GM12878 (cell line): Measurements from ENCODE around the gene POLE3. TPM values are rescaled to one million over a fixed set of nuclear protein-coding genes. Genes with fewer than 3 reads are reported as not detected.

Experiments
- ATAC-seq: fragments of 200-7000 bp; cut with Tn5 transposase; 3 replicates; pipeline ENCODE4 v1.9.1; 2020; ENCODE audit warnings: mild to moderate bottlenecking, moderate library complexity
- BruUV-seq: library from RNA; stranded (reverse); fragments of 400-500 nt; replicated peaks from 2 replicates; lab custom pipeline; 2021; lab: Mats Ljungman, UMichigan
- CTCF ChIA-PET: fragments of 300-600 bp; sonication (Branson Sonifier 250); formaldehyde crosslinking; extraction: SDS; loops from one replicate; lab custom pipeline; 2021; ENCODE audit warnings: inconsistent platforms; lab: Yijun Ruan, JAX
- POLR2A ChIA-PET: fragments of 350-600 bp; formaldehyde crosslinking; extraction: SDS; loops from one replicate; lab custom pipeline; 2021; ENCODE audit warnings: inconsistent platforms; lab: Charles Lee
- RAD21 ChIA-PET: fragments of 300-600 bp; sonication (Branson Sonifier 250); formaldehyde crosslinking; loops from one replicate; lab custom pipeline; 2023; ENCODE audit warnings: antibody characterized with exemption; ENCODE audit not compliant: unreplicated experiment; lab: Charles Lee
- SMC1A ChIA-PET: fragments of 300-600 bp; sonication (Branson Sonifier 250); formaldehyde crosslinking; loops from one replicate; lab custom pipeline; 2023; ENCODE audit not compliant: unreplicated experiment, uncharacterized antibody; lab: Charles Lee
- DNase-seq: peaks from one replicate; pipeline ENCODE4 v3.0.0-alpha.2; 2011; ENCODE audit warnings: low read depth, low spot score
- FAIRE-seq: peaks from 3 replicates; lab custom pipeline; 2011; peaks lifted over from hg19 to GRCh38; lab: Jason Lieb, UNC
- H2AFZ ChIP-seq: 2 replicates; pipeline ENCODE4 v1.6.0; 2011; ENCODE audit warnings: low read depth, low read length, control low read depth; ENCODE audit not compliant: control insufficient read depth
- H3K27ac ChIP-seq: 2 replicates; pipeline ENCODE4 v1.5.1; 2011; ENCODE audit warnings: control low read depth; ENCODE audit not compliant: control insufficient read depth, insufficient read depth
- H3K27me3 ChIP-seq, 2 experiments: replicated peaks in 1 of 2; 2 replicates each; pipeline versions ENCODE4 v1.6.0 to v1.6.1; 2011; ENCODE audit warnings: low read length in 1 of 2; ENCODE audit not compliant: control insufficient read depth in 2 of 2, insufficient read depth in 2 of 2
- H3K36me3 ChIP-seq, 2 experiments: 2 replicates each; pipeline ENCODE4 v1.5.1; 2011; ENCODE audit warnings: low read length in 1 of 2; ENCODE audit not compliant: control insufficient read depth in 2 of 2, insufficient read depth in 2 of 2
- H3K4me1 ChIP-seq: 2 replicates; pipeline ENCODE4 v1.6.1; 2011; ENCODE audit warnings: mild to moderate bottlenecking, low read length, moderate library complexity, mixed read lengths; ENCODE audit not compliant: control insufficient read depth, insufficient read depth
- H3K4me2 ChIP-seq: 2 replicates; pipeline ENCODE4 v1.6.0; 2011; ENCODE audit warnings: control low read depth; ENCODE audit not compliant: control insufficient read depth, insufficient read depth
- H3K4me3 ChIP-seq: fragments of 200-600 bp; sonication (generic); 2 replicates; pipeline ENCODE4 v1.5.1; 2016
- H3K79me2 ChIP-seq: 2 replicates; pipeline ENCODE4 v1.6.0; 2011; ENCODE audit warnings: low read length; ENCODE audit not compliant: control insufficient read depth, insufficient read depth
- H3K9ac ChIP-seq: 2 replicates; pipeline ENCODE4 v1.8.0; 2011; ENCODE audit warnings: low read length, control low read depth, mixed read lengths; ENCODE audit not compliant: control insufficient read depth, insufficient read depth
- H3K9me3 ChIP-seq: replicated peaks from 3 replicates; pipeline ENCODE4 v1.5.1; 2011; ENCODE audit warnings: mild to moderate bottlenecking, low read length; ENCODE audit not compliant: control insufficient read depth, insufficient read depth
- H4K20me1 ChIP-seq: 2 replicates; pipeline ENCODE4 v1.6.0; 2011; ENCODE audit not compliant: control insufficient read depth, insufficient read depth
- ASH2L ChIP-seq: fragments of 300-600, 200-600 bp; sonication (generic); IDR thresholded peaks from 2 replicates; pipeline ENCODE4 v1.6.1; 2017; ENCODE audit warnings: low read depth, mild to moderate bottlenecking, borderline replicate concordance
- CTCF ChIP-seq, 3 experiments: IDR thresholded peaks in 2 of 3; conservative IDR thresholded peaks in 1 of 3; 2 replicates each; pipeline ENCODE4 v1.5.1; 2011; ENCODE audit warnings: low read depth in 3 of 3, low read length in 3 of 3, mild to moderate bottlenecking in 3 of 3, control low read depth in 2 of 3, moderate library complexity in 2 of 3, inconsistent platforms in 1 of 3, mixed read lengths in 1 of 3; ENCODE audit not compliant: control insufficient read depth in 2 of 3, insufficient read depth in 1 of 3; ENCODE audit errors: extremely low read depth in 1 of 3
- IKZF2 ChIP-seq, 2 experiments: fragments of 450-650 bp; IDR thresholded peaks; 2 replicates each; pipeline ENCODE4 v1.6.1; 2017; ENCODE audit warnings: mild to moderate bottlenecking in 2 of 2, moderate library complexity in 2 of 2
- IRF5 ChIP-seq: fragments of 450-650 bp; IDR thresholded peaks from 2 replicates; pipeline ENCODE4 v1.6.1; 2017; ENCODE audit warnings: borderline replicate concordance
- KAT2A ChIP-seq: conservative IDR thresholded peaks from 2 replicates; pipeline ENCODE4 v1.6.1; 2011; ENCODE audit warnings: low read depth, low read length; ENCODE audit not compliant: control insufficient read depth
- RAD21 ChIP-seq: IDR thresholded peaks from 2 replicates; pipeline ENCODE4 v1.6.1; 2011; ENCODE audit warnings: mild to moderate bottlenecking, low read depth, low read length, moderate library complexity; ENCODE audit not compliant: insufficient read depth
- SMC3 ChIP-seq: IDR thresholded peaks from 2 replicates; pipeline ENCODE4 v1.6.1; 2011; ENCODE audit warnings: low read length, improper control_type of control experiment, borderline replicate concordance
- SPI1 ChIP-seq: IDR thresholded peaks from 2 replicates; pipeline ENCODE4 v1.6.1; 2011; ENCODE audit warnings: low read depth, mild to moderate bottlenecking, low read length, moderate library complexity, borderline replicate concordance; ENCODE audit not compliant: insufficient read depth
- STAT1 ChIP-seq: fragments of 450-650 bp; conservative IDR thresholded peaks from 2 replicates; pipeline ENCODE4 v1.6.1; 2014; ENCODE audit warnings: antibody characterized with exemption, mild to moderate bottlenecking
- WGBS: methylation state at CpG from one replicate; pipeline ENCODE4 v1.1.6; 2016; ENCODE audit warnings: low lambda C conversion rate; ENCODE audit not compliant: insufficient replicate concordance, insufficient coverage; ENCODE audit errors: missing lambda C conversion rate; 5-methylcytosine and 5-hydroxymethylcytosine counted together
- in situ Hi-C: fragments of 300-500 bp; cut with MboI; formaldehyde crosslinking; loops from 9 replicates; pipeline ENCODE4 v1.14.3; 2018; ENCODE audit warnings: mixed read lengths
- intact Hi-C: fragments of 100-400 bp; cut with micrococcal nuclease; formaldehyde crosslinking; loops from one replicate; pipeline ENCODE4 v1.14.2; 2022; ENCODE audit not compliant: unreplicated experiment
- polyA plus RNA-seq, 11 experiments: library from polyadenylated mRNA; depleted of rRNA in 4 of 11; unstranded in 6 of 11; stranded (reverse) in 5 of 11; fragments of >200 nt; fragmentation: Nextera tagmentation in 4 of 11; fragmentation: Illumina TruSeq in 1 of 11; extraction: Ambion mirVana in 4 of 11; extraction: Trizol in 1 of 11; gene quantifications; 1 replicate in 1 of 11; 2 replicates in 10 of 11; pipeline versions ENCODE4 v1.2.1 to v1.2.3, GENCODE V29; 2011 to 2016; ENCODE audit warnings: inconsistent platforms in 2 of 11, missing spikeins in 2 of 11, low read depth in 1 of 11
- total RNA-seq, 4 experiments: library from RNA; depleted of rRNA in 3 of 4; stranded (reverse); fragments of >200 nt in 3 of 4; fragmentation: Illumina TruSeq in 1 of 4; extraction: Trizol in 1 of 4; gene quantifications; 2 replicates each; pipeline versions ENCODE4 v1.2.1 to v1.2.3, GENCODE V29; 2013 to 2021

POLE3 gene
- total and polyA plus RNA-seq, 10 of the 15 experiments (the other 5 are each of a cell fraction or from before 2014, with no cell fraction given), result 40.8 to 116 (median 80.2) TPM

DNA sequence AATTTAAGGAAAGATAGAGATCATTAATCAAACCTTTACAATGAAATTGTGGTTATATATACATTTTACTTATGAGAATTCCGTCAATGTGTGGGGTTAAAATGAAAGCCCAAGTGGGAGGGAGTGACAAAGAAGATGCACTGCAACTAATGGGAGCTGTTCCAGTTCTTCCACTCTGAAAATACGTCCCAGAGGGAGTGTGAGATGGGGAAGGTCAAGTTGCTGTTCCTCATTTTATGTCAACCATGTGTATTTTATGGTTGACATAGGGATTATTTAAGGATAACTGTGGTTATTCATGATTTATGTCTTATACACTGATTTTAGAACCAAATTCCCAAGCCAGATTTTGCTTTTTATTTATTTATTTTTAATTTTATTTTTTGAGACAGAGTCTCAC, 38.9 kb upstream of the POLE3 start:
- ChIA-PET CTCF (interaction anchor here (9.4 to 10.1 kb wide), 2 partner anchors 137 to 204 kb away, joined by 306 to 384 read pairs; no protein-coding TSS in a partner anchor), SMC1A (interaction anchor here (1.5 to 9.5 kb wide), 5 partner anchors 67 to 207 kb away, joined by 5 to 245 read pairs (median 93); no protein-coding TSS in a partner anchor), POLR2A (interaction anchor here (0.5 to 0.9 kb wide), 2 partner anchors 114 to 204 kb away, joined by 3 read pairs; no protein-coding TSS in a partner anchor), RAD21 (interaction anchor here (1.4 to 10.1 kb wide), 2 partner anchors 142 to 206 kb away, joined by 3 to 247 read pairs; no protein-coding TSS in a partner anchor)
- intact Hi-C loops (no loop called here), in situ Hi-C loops (loop anchor here (5.0 kb wide), 2 partner anchors 133 to 208 kb away; no protein-coding TSS in a partner anchor)
- H3K9ac ChIP-seq, result no peak overlapping the region
- H3K4me2 ChIP-seq, result no peak overlapping the region
- no peaks in the 10 kb centered on the region for H3K79me2 ChIP-seq
- WGBS, result 0% methylated on average over 2 of the region's 2 CpGs
- H3K9me3 ChIP-seq, result no peaks in the 10 kb centered on the region
- ATAC-seq (no peak), FAIRE-seq (no peak), DNase-seq (no peak)
- no peaks in the 10 kb centered on the region for H3K36me3 ChIP-seq
- no peaks in the 10 kb centered on the region for H4K20me1 ChIP-seq
- H2AFZ ChIP-seq, result no peak overlapping the region
- TF ChIP-seq KAT2A (no peak), SPI1 (peak; percentile 21; the same call in 1 of the 2 replicates)
- BruUV-seq, result no TSS peak
- no peak overlapping the region for H3K4me3 ChIP-seq
- 0 out of 2 replicates have a peak, but pooled peaks cover 1% of the 10 kb centered on the region for H3K4me1 ChIP-seq
- H3K27ac ChIP-seq, result no peak overlapping the region
- H3K27me3 ChIP-seq, result no peaks in the 10 kb centered on the region

- DNase-seq (peak; percentile 25), ATAC-seq (peak; percentile 80), FAIRE-seq (no peak)
- 33% methylated on average over 3 of the region's 3 CpGs for WGBS
- CTCF ChIA-PET, result interaction anchor here (0.6 to 10.1 kb wide), 38 partner anchors 9 to 685 kb away, joined by 3 to 384 read pairs (median 5); partner anchors contain the start of genes ALAD, C9orf43, CDC26 and POLE3
- Histone ChIP-seq H3K36me3 (no peaks in the 10 kb centered on the region), H3K9me3 (no peaks in the 10 kb centered on the region), H3K4me1 (no peaks in the 10 kb centered on the region), H4K20me1 (no peaks in the 10 kb centered on the region), H3K4me3 (no peak overlapping the region), H3K27me3 (no peaks in the 10 kb centered on the region), H3K79me2 (no peaks in the 10 kb centered on the region), H3K4me2 (no peak overlapping the region), H3K9ac (no peak overlapping the region), H3K27ac (no peak overlapping the region), H2AFZ (no peak overlapping the region)
- POLR2A ChIA-PET, result interaction anchor here (1.4 to 1.6 kb wide), 4 partner anchors 77 to 209 kb away, joined by 4 to 6 read pairs (median 6); no protein-coding TSS in a partner anchor
- no TSS peak for BruUV-seq
- intact Hi-C loops, result loop anchor here (2.0 kb wide), 3 partner anchors 70 to 208 kb away; no protein-coding TSS in a partner anchor
- RAD21 ChIA-PET, result interaction anchor here (0.6 to 10.1 kb wide), 26 partner anchors 9 to 858 kb away, joined by 3 to 247 read pairs (median 4); partner anchors contain the start of genes C9orf43, CDC26, POLE3 and PRPF4
- in situ Hi-C loops, result loop anchor here (5.0 kb wide), 2 partner anchors 136 to 211 kb away; no protein-coding TSS in a partner anchor
- SMC1A ChIA-PET, result interaction anchor here (0.6 to 9.5 kb wide), 29 partner anchors 8 to 221 kb away, joined by 3 to 245 read pairs (median 5); partner anchors contain the start of genes ALAD, CDC26 and PRPF4
- TF ChIP-seq IRF5 (no peak), ASH2L (no peak), CTCF (IDR thresholded peaks at IDR 0.05 in 2 of 3, conservative IDR thresholded peaks at IDR 0.05 in 1 of 3; ENCODE audit: control insufficient read depth in 2 of 3, extremely low read depth in 1 of 3, insufficient read depth in 1 of 3, low read depth in 3 of 3, low read length in 3 of 3) (peak; percentile 42 to 69 (median 50); a peak in 5 of 6 replicates), SMC3 (peak; percentile 94), STAT1 (no peak), RAD21 (peak; percentile 81), IKZF2 (IDR thresholded peaks at IDR 0.05) (peak in 1 of 2 experiments; percentile 32; a peak in 1 of 4 replicates)
These were observed 35.9 kb upstream of the POLE3 start for GRCh38 chr9:113446323-113446740.
